ENCODE results near the gene DNAJA3.

Gene DNAJA3

GRCh38 chr16:4425378-4426020, at the start of gene DNAJA3:
DNAJA3 (plus strand) TSS chr16:4425868; CDS start chr16:4425882, 14 bp downstream.
- peak; percentile 99 for DNase-seq

DNA sequence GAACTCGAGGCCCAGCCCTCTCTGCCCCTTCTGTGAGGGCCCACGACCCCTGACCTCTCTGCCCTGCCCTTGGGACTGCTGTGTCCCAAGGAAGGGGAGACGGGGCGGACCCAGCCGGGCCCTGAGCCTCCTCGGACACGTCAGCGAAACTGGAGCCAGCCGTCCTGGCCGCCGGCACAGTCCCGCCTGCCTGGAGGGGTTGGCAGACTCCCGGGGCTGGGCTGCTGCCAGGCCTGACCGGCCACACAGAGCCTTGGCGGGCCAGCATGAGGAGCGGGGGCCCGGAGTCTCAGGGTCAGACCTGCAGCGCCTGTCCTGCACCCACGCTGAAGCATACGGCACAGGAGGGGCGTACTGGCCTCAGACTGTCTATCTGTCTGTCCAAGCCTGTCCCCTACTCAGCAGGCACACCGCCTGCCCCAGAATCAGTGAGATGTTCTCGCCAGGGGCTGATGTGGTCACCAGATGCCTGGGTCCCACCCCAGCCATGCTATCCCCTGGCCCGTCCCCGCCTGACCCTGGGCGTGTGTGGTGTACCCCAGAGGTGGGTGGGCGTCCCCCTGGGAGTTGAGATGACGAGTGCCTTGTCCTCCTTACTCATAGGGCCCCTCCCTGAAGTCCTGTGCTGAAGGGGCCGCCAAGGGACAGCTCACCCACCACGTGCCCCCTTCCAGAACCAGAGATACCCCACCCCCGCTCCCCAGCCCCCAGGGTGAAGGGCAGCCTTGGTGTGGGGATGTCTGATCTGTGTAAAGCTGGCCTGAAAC, 49.4 kb upstream of the DNAJA3 start:
- DNase-seq: no peak

GRCh38 chr16:4376893-4377572, 48.6 kb upstream of the DNAJA3 start:
- DNase-seq: no peak

- DNase-seq: no peak
Measured at GRCh38 chr16:4377573-4378154, 48.0 kb upstream of the DNAJA3 start.

- DNase-seq: no peak
Measured at GRCh38 chr16:4378161-4378666, 47.5 kb upstream of the DNAJA3 start.

GRCh38 chr16:4378999-4379690, 46.5 kb upstream of the DNAJA3 start:
- no peak for DNase-seq

DNA sequence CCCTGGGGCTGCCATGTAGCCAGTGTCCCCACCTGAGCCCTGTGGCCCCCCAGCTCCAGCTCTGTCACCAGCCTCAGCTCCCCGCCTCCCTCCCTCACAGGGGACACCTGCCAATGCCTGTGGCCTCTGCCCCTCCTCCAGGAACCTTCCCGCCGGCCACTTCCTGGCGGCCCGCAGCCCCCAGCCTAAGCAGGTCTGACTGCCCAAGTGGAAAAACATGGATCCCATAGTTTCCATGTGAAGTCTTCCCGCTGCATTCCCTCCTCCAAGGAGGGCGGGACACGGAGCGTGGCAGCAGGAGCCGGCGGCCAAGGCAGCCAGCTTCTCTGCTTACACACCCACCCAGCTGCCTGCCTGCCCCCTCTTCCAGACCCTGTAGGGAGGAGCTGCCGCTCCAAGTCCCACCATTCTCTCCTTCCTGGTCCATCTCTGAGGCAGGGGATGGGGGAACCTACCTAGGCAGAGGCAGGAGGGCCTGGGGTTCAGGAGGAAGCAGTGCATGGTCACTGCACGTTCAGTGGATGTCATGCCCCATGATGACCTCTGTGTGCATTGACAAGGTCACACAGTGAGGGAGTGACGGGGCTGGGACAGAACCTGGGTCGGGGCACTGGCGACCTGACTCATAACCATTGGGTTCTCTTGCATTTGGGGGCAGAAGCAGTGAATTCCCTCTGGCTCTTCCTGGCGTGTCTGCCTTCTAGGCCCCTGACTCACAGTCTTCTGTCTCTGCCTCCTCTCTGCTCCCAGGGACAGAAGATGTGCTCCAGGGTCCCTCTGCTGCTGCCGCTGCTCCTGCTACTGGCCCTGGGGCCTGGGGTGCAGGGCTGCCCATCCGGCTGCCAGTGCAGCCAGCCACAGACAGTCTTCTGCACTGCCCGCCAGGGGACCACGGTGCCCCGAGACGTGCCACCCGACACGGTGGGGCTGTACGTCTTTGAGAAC, 45.3 kb upstream of the DNAJA3 start:
- no peak for DNase-seq

GRCh38 chr16:4381072-4381934, 44.4 kb upstream of the DNAJA3 start:
- no peak for DNase-seq

DNA sequence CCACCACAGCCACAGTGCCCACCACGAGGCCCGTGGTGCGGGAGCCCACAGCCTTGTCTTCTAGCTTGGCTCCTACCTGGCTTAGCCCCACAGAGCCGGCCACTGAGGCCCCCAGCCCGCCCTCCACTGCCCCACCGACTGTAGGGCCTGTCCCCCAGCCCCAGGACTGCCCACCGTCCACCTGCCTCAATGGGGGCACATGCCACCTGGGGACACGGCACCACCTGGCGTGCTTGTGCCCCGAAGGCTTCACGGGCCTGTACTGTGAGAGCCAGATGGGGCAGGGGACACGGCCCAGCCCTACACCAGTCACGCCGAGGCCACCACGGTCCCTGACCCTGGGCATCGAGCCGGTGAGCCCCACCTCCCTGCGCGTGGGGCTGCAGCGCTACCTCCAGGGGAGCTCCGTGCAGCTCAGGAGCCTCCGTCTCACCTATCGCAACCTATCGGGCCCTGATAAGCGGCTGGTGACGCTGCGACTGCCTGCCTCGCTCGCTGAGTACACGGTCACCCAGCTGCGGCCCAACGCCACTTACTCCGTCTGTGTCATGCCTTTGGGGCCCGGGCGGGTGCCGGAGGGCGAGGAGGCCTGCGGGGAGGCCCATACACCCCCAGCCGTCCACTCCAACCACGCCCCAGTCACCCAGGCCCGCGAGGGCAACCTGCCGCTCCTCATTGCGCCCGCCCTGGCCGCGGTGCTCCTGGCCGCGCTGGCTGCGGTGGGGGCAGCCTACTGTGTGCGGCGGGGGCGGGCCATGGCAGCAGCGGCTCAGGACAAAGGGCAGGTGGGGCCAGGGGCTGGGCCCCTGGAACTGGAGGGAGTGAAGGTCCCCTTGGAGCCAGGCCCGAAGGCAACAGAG, 43.5 kb upstream of the DNAJA3 start:
- no peak for DNase-seq

DNA sequence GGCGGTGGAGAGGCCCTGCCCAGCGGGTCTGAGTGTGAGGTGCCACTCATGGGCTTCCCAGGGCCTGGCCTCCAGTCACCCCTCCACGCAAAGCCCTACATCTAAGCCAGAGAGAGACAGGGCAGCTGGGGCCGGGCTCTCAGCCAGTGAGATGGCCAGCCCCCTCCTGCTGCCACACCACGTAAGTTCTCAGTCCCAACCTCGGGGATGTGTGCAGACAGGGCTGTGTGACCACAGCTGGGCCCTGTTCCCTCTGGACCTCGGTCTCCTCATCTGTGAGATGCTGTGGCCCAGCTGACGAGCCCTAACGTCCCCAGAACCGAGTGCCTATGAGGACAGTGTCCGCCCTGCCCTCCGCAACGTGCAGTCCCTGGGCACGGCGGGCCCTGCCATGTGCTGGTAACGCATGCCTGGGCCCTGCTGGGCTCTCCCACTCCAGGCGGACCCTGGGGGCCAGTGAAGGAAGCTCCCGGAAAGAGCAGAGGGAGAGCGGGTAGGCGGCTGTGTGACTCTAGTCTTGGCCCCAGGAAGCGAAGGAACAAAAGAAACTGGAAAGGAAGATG, 42.8 kb upstream of the DNAJA3 start:
- no peak for DNase-seq

DNA sequence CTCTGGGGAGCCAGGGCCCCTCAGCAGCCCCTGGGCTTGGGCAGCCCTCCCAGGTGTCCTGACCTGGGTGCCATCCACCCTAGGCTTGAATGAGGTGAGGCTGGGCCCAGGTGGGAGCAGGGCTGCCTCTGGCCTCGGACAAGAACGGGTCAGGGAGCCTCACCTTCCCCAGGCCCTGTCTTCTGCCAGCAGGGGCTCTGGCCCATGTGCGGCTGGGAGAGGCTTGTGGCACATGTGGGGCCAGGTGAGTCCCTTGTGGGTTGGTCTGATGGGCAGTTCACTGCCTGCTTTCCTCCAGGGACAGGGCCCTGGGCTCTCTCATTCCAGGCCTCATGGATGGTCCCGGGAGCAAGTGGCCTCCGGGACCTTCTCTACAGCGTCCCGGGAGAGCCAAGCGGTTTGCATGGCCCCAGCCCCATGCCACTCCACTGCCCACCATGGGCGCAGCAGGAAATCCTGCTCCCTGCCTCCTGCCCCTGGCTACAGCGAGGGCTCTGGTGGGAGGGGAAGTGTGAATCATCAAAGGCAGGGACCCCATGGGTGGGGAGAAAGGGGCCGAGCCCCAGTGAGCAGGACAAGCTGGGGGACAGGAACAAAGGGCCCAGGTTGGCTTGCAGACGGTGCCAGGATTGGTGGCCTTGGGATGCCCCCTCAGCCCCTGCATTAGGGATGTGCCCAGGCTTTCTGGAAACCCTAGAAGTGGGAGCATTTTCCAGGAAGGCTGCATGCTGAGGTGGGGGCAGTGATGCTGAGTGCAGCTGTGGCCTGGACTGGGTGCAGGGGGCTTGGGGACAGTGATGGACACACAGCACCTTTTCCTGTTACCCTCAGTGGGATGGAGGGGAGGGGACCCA, 41.9 kb upstream of the DNAJA3 start:
- DNase-seq: no peak

DNA sequence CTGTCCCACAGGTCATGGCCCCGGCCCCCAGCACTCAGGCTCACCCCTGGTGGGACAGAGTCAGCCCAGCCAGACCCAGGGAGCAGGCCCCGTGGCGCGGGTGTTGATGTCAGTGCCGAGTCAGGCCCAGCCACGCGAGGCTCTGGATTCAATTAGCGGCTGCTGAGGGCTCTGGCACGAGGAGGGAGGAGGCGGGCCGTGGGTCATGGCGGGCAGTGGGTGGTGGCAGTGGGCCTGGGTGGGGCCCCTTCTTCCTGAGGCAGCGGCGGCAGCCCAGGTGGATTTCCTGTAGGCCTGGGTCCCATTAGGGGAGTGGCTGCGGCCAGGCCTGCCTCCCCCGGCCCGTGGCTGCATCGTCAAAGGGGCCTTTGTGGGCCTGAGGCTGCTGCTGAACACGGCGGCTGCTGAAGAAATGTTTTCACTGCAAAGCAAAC, 41.1 kb upstream of the DNAJA3 start:
- no peak for DNase-seq

DNA sequence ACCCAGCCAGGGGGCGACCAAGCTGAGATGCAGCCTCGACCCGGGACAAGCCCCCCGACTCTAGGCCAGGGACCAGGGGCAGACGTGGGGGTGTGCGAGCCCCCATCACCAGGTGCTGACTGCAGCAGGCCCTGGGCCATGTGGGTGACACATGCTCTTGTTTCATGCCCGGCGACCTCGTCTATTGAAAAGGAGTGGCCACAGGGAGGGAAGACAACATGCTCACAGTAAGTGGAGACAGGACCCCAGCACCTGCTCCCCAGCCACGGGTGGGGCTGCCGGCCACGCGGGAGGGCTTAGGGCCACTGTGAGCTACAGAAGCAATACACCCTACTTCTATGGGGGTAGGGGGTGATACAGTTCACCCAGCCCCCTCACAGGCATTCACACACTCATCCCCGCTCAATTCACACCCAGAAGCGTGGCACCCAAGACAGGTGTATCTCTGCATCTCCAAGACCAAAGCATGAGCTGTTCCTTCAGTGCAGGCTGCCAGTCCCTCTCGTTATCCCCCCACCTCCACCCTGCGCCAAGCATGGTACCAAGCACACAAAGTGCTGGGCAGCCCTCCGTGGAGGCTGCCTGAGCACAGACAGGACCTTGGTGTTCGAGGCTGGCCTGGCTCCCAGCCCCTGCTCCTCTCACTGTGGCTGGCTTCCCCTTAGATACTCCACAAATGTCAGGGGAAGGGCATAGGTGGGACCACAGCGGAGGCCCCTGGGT, 40.4 kb upstream of the DNAJA3 start:
- DNase-seq: no peak

DNA sequence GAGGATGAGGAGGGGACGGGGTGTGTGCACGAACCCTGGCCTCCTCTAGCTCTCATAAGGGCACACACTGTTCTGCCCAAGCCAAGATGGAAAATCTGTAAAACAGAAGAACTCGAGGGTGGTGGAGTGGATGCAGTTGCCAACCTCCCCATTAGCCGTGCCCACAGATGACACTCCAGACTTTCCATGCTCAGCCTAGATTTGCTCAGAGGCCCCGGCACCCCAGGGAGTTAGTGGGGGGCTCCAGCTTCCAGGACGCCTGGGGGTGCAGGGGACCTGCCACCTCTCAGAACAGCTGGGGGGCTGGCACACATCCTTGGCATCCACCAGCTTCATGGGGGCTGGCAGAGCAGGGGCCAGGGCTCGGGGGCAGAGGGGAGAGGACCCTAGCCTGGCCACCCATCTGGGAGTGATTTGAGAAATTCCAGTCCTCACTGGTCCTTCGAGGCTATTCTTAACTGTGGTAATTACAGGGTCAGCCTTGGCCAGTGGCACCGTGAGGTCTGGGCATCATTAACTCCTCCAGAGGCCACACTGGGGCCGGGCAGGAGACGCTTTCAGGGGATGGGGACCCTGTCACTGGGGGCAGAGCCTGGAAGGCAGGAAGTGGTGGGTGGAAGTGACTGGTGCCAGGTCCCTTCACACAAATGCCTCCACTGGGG, 39.7 kb upstream of the DNAJA3 start:
- DNase-seq: no peak

DNA sequence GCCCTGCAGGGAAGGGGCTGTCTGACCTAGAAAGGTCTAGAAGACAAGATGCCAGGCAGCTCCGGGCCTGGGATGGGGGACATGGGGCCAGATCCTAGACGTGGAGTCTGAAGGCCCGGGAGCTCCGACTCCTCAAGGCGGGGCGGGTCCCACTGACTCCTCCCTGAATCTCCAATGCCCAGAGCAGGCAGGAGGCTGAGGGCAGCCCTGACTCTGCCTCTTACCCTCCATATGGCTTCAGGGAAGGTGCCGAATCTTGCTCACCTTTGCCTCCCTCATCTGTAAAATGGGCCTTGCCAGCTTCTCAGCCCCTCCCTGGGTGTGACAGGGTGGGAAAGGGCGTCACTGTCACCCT, 39.2 kb upstream of the DNAJA3 start:
- DNase-seq: no peak

DNA sequence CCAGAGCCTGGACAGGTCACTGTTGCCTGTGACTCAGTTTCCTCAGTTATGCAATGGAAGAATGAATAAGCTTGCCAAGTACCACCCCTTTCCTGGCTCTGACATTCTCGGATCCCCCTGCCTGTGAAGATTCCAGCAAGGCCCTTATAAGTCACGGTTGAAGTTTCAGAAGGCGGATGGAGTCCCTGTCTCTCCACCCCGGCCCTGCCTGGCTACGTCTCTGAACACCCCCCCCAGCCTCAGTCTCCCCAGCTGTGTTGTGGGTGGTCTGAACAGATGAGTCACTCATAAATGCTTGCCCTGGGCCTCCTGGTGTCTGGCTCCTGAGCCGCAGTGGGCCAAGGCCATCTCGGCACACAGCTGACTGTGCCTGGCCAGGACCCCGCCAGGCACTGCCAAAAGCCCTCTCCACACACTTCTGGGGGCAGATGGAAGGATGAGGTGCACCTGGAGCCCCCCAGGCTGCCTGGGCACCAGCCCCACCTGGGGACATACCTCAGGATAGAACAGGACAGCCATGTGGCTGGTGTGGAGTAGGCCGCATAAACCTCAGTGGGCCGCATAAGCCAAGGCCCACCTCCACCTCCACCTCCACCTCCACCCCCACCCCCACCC, 38.6 kb upstream of the DNAJA3 start:
- DNase-seq: no peak

DNA sequence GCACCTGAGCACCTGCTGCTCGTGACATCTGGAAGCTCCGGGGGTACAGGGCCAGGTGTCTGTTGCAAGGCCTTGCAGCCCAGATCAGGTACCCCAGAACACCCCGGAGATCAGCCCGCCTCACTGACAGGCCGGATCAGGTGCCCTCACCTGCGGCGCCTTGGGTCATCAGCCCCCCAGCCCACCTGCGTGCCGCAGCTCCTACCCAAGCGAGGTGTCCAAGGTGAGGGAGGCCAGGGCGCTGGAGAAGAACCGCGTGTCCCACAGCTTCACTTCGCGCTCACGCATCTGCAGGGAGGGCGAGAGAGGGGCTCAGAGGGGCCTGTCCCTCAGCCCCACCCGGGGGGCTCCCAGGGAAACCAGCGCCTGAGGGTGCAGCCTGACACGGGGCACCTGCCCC, 37.9 kb upstream of the DNAJA3 start:
- no peak for DNase-seq

Data from KG1 (cell line).